A673 (cell line): ENCODE measurements around the gene ACOT7.

Source experiments
- CTCF ChIP-seq: fragments of 300-800, 200-600 bp; sonication (generic); conservative IDR thresholded peaks from 2 replicates; pipeline ENCODE4 v1.5.1; 2017; ENCODE audit warnings: low read depth, mild to moderate bottlenecking, antibody characterized with exemption, low read length, moderate library complexity, mixed read lengths
- EZH2 ChIP-seq: fragments of 200-600 bp; sonication (generic); IDR thresholded peaks from 2 replicates; pipeline ENCODE4 v1.6.1; 2017; ENCODE audit warnings: borderline replicate concordance, low read depth, mild to moderate bottlenecking, mixed read lengths, antibody characterized with exemption, low read length; ENCODE audit not compliant: poor library complexity, severe bottlenecking

- TF ChIP-seq CTCF = no peak
- TF ChIP-seq EZH2 = no peak
Observed at GRCh38 chr1:6391951-6392808, 1.4 kb downstream of the ACOT7 start.
